ENCODE results near the gene LGR4.
"Not testable (repeated sequence)": the region's sequence is repeated elsewhere in the genome, so short reads cannot be mapped to it uniquely, and the experiment has no call there.

LGR4 gene

DNA sequence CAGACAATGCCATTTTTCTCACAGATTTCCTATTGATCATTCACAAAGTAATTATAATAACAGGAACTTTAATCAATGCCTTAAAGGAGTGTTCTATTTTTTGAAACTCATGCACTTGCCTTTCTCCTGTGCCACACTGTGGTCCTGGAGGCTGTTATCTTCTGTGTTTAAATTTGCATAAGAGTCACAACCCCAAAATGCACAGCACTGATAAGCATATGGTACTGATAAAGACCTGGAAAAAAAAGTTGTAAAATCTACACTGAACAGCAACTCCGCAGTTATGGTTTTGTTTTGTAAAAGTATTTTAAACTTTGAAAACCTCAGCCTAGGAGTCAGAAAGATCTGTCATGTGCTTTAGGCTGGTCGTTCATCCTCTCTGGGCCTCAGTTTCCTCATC lies 100.4 kb downstream of the LGR4 start:
- FAIRE-seq, result no peak

GRCh38 chr11:27371489-27371888 lies 101.1 kb downstream of the LGR4 start:
- no peak for FAIRE-seq

GRCh38 chr11:27370374-27370773 lies 102.2 kb downstream of the LGR4 start:
- FAIRE-seq, result no peak

DNA sequence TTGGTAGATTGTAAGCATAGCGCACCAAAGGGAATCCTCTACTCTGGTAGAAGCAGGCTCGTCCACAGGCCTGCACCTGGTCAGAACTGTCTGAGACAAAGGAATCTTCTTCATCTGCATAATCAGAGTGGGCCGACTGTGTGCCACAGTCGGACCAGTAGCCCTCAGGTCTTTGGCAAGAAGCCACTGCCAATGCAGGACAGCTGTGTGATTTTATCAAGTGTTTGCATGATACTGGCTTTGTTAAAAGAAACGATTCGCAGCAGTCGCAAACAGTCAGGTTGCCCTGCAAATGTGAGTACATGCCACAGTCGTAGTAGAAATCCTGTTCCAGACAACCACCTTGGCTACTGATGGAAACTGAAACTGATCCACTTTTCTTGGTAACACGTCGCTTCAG lies 104.7 kb downstream of the LGR4 start:
- FAIRE-seq, result no peak

GRCh38 chr11:27363576-27364117 lies 108.9 kb downstream of the LGR4 start:
- FAIRE-seq, result no peak

DNA sequence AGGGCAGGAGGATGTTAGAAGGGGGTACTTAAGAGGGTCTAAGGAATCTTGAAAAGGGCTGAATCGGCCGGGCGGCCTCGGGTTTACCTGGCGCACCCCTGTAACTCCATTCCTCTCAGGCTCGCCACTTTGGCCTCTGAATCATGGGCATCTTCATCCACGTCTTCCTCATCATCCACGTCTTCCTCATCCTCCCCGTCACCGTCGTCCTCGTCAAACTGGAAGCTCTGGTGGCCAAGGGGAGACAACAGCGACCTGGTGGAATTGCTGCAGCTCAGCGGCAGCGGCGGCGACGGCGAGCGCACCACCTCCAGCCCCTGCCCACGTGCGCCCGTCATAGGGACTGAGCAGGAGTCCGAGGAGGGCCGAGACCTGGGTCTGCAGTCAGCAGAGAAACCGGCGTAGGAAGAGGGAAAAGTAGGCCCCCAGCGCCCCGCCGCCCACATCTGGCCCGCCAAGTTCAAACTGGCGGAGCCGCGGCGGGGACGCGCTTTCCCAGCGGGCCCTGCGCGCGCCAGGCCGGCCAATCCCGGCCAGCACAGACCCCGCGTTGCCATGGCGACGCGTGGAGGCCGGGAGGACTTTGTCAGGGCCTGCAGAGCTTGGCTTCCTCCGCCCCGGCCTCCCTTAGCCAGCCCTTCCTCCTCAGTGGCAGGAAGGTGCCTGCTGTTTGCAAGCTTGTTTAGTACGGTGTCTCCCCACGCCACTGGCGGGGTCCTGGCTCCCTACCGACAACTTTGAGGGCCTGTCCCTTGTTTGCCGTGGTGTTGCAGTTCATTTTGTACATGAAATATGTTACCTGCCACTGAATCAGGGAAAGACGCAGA lies 109.6 kb downstream of the LGR4 start, which contains the start of gene CCDC34:
TSS of gene CCDC34 (minus strand) at position 467 of the 827 bp plus-strand sequence. CDS start at position 446, 21 bp downstream.
- FAIRE-seq, result no peak

DNA sequence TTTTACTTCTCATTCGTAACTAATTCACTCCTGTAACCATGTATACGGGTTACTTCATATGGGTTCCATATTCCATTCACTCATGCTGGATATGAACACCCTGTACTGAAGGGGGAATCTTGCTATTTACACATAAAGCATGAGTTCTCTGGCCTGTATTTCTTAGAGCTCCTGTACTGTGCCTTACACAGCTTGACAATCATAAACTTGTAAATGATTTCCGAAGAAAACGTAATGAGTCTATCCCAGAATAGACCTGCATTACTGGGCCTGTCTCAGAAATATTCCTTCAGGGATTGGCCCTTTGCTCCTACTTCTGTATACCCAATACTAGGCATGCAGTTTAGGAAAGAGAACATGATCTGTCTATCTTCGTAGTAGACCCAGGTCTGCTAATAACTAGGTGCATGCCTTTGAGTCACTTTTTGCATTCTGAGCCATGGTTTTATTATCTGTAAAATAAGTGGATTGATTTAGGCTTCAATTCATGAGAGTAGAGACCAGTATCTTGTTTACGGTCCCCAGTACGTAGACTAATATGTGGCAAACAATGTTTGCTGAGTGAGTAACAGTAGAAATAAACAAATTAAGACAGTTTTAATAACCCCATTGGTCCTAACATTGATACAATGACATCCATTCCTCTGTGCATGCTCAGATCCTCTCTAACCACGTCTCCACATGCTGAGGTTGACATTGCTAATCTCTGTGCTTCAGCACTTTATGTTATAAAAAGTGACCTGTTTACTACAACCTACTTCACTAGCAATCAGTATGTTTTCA lies 110.8 kb downstream of the LGR4 start:
- no peak for FAIRE-seq

DNA sequence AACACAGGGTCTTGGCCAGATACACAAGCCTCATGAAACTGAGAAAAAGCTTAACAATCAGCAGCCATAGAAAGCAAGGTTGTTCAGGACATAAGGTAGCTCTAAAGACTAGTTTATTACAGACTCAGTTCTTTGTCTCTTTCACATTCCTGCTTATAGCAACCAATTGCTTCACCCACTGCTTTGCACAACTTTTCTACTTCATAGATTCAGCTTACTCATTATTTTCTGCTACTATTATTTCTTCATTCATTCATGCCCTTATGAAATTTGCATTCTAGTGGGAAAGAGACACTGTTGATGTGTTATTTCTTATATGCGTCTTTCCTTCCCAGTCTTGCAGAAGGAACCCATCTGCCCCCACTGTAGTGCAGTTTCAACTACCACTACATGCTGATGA lies 114.3 kb downstream of the LGR4 start:
- FAIRE-seq, result no peak

DNA sequence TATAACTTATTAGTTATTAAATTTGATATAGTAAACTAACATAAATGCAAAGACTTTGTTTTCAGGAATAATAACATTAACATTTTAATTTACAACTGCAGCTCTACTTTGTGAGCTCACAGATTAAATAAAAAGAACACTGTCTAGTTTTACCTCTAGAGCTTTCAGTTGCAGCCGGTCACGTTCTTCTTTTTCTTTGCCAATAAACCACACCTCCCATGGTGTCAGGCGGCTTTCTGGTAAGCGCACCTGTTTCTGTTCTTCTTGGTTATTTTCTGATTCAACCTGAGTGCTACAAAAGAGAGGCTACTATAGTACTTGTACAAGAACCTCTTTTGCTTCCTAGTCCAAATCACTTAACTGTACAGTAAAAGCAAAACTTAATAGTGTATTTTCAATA lies 115.3 kb downstream of the LGR4 start:
- FAIRE-seq, result peak; percentile 37

DNA sequence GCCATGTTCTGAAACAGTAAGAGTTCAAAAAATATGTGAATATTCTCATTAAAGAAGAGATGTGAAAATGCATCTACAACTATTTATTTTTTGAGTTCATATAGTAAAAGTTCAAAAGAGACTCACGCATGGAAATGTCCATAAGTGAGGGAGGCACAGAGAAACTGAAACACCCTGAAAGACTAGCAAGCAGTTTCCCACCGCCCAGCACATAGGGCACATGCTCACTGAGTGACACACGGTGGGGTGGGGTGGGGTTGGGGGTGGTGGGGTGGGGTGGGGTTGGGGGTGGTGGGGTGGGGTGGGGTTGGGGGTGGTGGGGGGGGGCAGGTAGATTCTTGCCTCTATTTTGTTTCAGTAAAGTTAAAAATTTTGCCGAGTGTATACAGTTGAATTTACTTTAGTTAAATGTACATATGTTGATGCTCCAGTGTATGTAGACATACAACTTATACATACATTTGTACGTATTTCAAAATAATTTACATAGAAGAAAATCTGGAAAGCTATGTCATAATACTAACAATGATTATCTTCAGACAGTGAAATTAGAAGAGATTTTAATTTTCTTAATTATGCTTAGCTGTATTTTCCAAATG lies 115.9 kb downstream of the LGR4 start:
- FAIRE-seq, result no peak

DNA sequence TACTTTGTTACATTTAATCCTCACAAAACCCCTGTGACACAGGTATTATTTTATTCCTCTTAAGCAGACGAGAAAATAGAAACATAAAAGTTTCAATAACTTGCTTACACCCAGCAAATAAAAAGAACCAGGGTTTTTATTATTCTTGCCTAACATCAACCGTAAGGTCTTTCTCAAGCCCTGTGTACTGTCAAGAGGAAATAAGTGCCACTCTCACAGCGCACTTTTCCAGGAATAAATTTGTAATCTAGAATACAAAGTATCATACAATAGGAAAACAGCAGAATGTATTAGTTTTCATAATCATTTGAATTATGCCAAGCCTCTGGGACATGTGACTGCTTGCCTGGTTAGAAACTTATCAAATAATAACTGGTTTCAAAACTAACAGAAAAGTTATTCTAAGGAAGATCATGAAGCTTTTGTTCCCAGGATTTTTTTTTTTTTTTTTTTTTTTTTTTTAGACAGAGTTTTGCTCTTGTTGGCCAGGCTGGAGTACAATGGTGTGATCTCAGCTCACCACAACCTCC lies 117.0 kb downstream of the LGR4 start:
- FAIRE-seq, result no peak

DNA sequence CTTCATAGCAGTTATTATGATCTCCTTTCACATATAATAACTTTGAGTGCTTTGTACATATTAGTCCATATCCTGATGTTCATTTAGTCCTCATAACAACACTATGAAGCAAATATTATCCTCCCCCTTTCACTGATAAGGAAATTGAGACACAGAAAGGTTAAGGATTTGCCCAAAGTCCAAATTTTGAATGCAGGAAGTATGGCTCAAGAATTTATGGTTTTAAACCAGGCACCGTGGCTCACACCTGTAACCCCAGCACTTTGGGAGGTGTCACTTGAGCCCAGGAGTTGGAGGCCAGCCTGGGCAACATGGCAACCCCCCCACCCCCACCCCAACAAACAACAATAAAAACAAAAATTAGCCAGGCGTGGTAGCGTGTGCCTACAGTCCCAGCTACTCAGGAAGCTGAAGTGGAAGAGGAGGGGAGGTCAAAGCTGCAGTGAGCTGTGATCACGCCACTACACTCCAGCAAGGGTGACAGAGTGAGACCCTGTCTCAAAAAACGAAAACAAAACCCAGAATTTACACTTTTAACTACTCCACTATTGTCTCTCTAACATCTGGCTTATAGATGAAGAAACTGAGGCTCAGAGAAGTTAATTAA lies 118.1 kb downstream of the LGR4 start:
- no peak for FAIRE-seq

DNA sequence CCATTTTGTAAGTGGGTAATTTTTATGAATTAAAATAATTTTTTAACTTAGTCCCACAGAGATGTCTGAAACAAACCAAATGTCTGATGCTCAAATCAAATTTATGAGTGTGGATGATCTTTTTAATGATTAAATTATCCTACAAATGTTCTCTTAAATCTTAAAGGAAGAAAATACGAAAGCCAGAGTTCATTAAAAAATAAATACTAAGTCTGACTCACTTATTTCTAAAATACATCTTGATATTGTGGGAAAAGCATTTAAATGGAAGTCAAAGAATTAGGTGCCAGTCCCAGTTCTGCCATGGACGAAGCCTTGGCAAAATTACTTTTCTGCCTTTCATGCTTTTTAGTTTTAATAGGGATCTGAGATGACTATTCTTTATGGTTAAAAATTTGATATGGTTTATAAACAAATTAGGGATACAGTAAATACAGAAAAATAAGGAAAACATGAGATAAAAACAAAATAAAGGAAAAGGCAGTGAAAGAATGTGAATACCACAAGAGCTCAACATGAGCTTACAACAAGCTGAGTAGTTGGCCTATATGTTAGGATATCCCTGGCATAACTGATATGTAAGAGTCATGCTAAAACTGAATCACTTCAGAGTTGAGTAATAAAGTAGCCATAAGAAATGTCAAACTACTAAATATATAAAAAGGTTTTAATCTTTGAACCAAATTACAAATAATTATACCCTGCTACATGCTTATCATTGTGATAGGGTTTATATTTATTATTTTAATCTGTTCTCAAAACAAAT lies 118.8 kb downstream of the LGR4 start:
- FAIRE-seq, result peak; percentile 32

GRCh38 chr11:27352781-27353180 lies 119.8 kb downstream of the LGR4 start:
- FAIRE-seq, result no peak

- peak; percentile 14 for FAIRE-seq
Measured at GRCh38 chr11:27350511-27350910, 122.1 kb downstream of the LGR4 start.

- no peak for FAIRE-seq
Measured at GRCh38 chr11:27349919-27350318, 122.7 kb downstream of the LGR4 start.

DNA sequence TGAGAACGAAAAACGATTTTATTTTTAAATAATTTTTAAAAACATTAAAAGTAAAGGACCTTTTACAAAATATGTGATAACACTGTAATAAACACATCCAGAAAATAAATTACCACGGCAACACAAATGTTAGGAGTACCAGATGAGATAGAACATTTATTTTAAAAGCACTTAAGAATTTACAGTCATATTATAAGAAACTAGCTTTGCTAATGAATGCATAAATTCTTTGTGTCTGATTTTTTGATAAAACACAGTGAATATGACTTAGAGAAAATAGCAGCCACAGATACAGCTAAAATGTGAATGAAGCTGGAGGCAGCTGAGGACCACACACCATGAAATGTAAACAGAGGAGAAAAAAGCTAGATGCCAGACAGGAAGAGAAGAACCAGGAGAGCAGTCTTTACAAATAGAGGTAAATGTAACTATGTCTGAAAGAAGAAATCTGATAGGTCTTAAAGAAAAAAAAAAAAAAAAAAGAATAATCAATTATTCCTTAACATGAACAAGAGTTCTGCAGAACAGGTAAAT lies 124.2 kb downstream of the LGR4 start:
- FAIRE-seq, result peak; percentile 79

- no peak for FAIRE-seq
Measured at GRCh38 chr11:27347359-27348339, 124.9 kb downstream of the LGR4 start.

DNA sequence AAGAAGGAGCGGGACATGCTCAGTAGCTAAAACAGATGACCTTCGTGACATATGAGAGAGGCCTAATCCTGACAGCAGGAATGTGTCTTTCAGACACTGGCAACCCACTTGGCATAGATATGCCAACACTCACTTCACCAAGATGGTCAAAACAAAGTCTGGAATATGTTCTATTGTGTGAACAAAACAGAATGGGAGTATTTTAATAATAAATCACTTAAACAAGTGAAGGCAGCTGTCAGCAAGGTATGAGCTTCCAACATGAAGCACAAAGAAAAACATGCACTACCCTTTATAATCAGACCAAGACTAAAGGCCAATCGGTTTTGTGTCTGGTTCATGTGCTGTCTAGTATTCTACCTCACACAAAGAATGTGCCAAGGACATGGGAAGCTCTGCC lies 132.6 kb downstream of the LGR4 start:
- FAIRE-seq, result no peak

DNA sequence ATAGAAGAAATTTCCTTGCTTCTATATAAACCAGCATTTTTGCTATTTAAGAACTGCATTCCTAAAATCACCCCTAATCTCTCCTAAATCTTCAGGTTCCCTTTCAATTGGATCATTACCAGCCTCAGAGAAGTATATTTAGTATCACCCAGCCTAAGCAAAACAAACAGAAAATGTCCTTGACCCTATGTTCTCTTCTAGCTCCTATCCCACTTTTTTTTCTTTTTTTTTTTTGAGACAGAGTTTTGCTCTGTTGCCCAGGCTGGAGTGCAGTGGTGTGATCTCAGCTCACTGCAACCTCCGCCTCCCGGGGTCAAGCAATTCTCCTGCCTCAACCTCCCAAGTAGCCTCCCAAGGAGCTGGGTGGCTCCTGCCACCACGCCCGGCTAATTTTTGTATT lies 137.8 kb downstream of the LGR4 start:
- not testable (repeated sequence) for FAIRE-seq
